Measurements from ENCODE around the gene PRR33.
"Not testable (repeated sequence)": the region's sequence is repeated elsewhere in the genome, so short reads cannot be mapped to it uniquely, and the experiment has no call there.

The PRR33 gene

GRCh38 chr11:1879941-1880720 is 11.6 kb downstream of the PRR33 start:
- Mint-ChIP-seq H3K4me3 (peak overlapping the region; percentile 19), H3K4me1 (peaks cover 66% of the 10 kb centered on the region), H3K36me3 (peaks cover 5% of the 10 kb centered on the region), H3K27ac (peak overlapping the region; percentile 67), H3K27me3 (no peaks in the 10 kb centered on the region), H3K9me3 (no peaks in the 10 kb centered on the region)
- ATAC-seq, result no peak

- Mint-ChIP-seq H3K27ac (peak overlapping the region; percentile 67), H3K27me3 (no peaks in the 10 kb centered on the region), H3K4me1 (peaks cover 67% of the 10 kb centered on the region), H3K9me3 (no peaks in the 10 kb centered on the region), H3K4me3 (no peak overlapping the region), H3K36me3 (peaks cover 5% of the 10 kb centered on the region)
- no peak for ATAC-seq
Measured at GRCh38 chr11:1879342-1879940, 12.3 kb downstream of the PRR33 start.

- H3K27me3 Mint-ChIP-seq, result no peaks in the 10 kb centered on the region
- H3K27ac Mint-ChIP-seq, result no peak overlapping the region
- ATAC-seq, result no peak
- no peak overlapping the region for H3K4me3 Mint-ChIP-seq
- no peaks in the 10 kb centered on the region for H3K9me3 Mint-ChIP-seq
- peaks cover 5% of the 10 kb centered on the region for H3K36me3 Mint-ChIP-seq
- H3K4me1 Mint-ChIP-seq, result peaks cover 67% of the 10 kb centered on the region
Measured at GRCh38 chr11:1878137-1879031, 13.3 kb downstream of the PRR33 start.

GRCh38 chr11:1877211-1878136 is 14.2 kb downstream of the PRR33 start:
- no peaks in the 10 kb centered on the region for H3K27me3 Mint-ChIP-seq
- no peak for ATAC-seq
- H3K27ac Mint-ChIP-seq, result no peak overlapping the region
- H3K4me1 Mint-ChIP-seq, result peaks cover 66% of the 10 kb centered on the region
- H3K9me3 Mint-ChIP-seq, result no peaks in the 10 kb centered on the region
- peaks cover 10% of the 10 kb centered on the region for H3K36me3 Mint-ChIP-seq
- no peak overlapping the region for H3K4me3 Mint-ChIP-seq

GRCh38 chr11:1876361-1877063 is 15.2 kb downstream of the PRR33 start:
- H3K9me3 Mint-ChIP-seq, result no peaks in the 10 kb centered on the region
- peaks cover 14% of the 10 kb centered on the region for H3K36me3 Mint-ChIP-seq
- peaks cover 59% of the 10 kb centered on the region for H3K4me1 Mint-ChIP-seq
- no peak overlapping the region for H3K4me3 Mint-ChIP-seq
- H3K27me3 Mint-ChIP-seq, result no peaks in the 10 kb centered on the region
- no peak for ATAC-seq
- H3K27ac Mint-ChIP-seq, result no peak overlapping the region

- H3K27me3 Mint-ChIP-seq, ATAC-seq, H3K9me3 Mint-ChIP-seq, H3K27ac Mint-ChIP-seq, H3K4me3 Mint-ChIP-seq: not testable (repeated sequence)
- Mint-ChIP-seq H3K36me3 (peaks cover 17% of the 10 kb centered on the region), H3K4me1 (peaks cover 55% of the 10 kb centered on the region)
Measured at GRCh38 chr11:1875851-1876301, 15.8 kb downstream of the PRR33 start.

GRCh38 chr11:1875093-1875850 is 16.4 kb downstream of the PRR33 start:
- Mint-ChIP-seq H3K4me3 (no peak overlapping the region), H3K27ac (peak overlapping the region; percentile 5), H3K27me3 (no peaks in the 10 kb centered on the region), H3K36me3 (peaks cover 19% of the 10 kb centered on the region), H3K9me3 (no peaks in the 10 kb centered on the region), H3K4me1 (peaks cover 49% of the 10 kb centered on the region)
- no peak for ATAC-seq

- H3K9me3 Mint-ChIP-seq, H3K4me3 Mint-ChIP-seq, ATAC-seq, H3K27ac Mint-ChIP-seq, H3K27me3 Mint-ChIP-seq: not testable (repeated sequence)
- Mint-ChIP-seq H3K36me3 (peaks cover 16% of the 10 kb centered on the region), H3K4me1 (peaks cover 42% of the 10 kb centered on the region)
Measured at GRCh38 chr11:1874441-1875092, 17.1 kb downstream of the PRR33 start.

GRCh38 chr11:1873813-1874150 is 17.9 kb downstream of the PRR33 start:
- peaks cover 34% of the 10 kb centered on the region for H3K4me1 Mint-ChIP-seq
- H3K4me3 Mint-ChIP-seq, result not testable (repeated sequence)

GRCh38 chr11:1873048-1873812 is 18.5 kb downstream of the PRR33 start:
- Mint-ChIP-seq H3K4me1 (peaks cover 28% of the 10 kb centered on the region), H3K27ac (peak overlapping the region; percentile 71), H3K36me3 (peaks cover 25% of the 10 kb centered on the region), H3K4me3 (no peak overlapping the region), H3K9me3 (no peaks in the 10 kb centered on the region), H3K27me3 (no peaks in the 10 kb centered on the region)
- no peak for ATAC-seq

More at GRCh38 chr11:1873813-1874150, 17.9 kb downstream of the PRR33 start:
- Mint-ChIP-seq H3K36me3 (peaks cover 24% of the 10 kb centered on the region), H3K27ac (peak overlapping the region; percentile 71)
- not testable (repeated sequence) for H3K27me3 Mint-ChIP-seq, ATAC-seq, H3K9me3 Mint-ChIP-seq

- H3K27me3 Mint-ChIP-seq, result no peaks in the 10 kb centered on the region
- no peak overlapping the region for H3K4me3 Mint-ChIP-seq
- H3K9me3 Mint-ChIP-seq, result no peaks in the 10 kb centered on the region
- H3K4me1 Mint-ChIP-seq, result peaks cover 20% of the 10 kb centered on the region
- no peak for ATAC-seq
- H3K36me3 Mint-ChIP-seq, result peaks cover 25% of the 10 kb centered on the region
- H3K27ac Mint-ChIP-seq, result peak overlapping the region; percentile 57
Measured at GRCh38 chr11:1872267-1872985, 19.3 kb downstream of the PRR33 start.

GRCh38 chr11:1871531-1871930 is 20.2 kb downstream of the PRR33 start:
- Mint-ChIP-seq H3K27me3 (no peaks in the 10 kb centered on the region), H3K9me3 (no peaks in the 10 kb centered on the region), H3K4me3 (peak overlapping the region; percentile 23), H3K36me3 (peaks cover 25% of the 10 kb centered on the region), H3K4me1 (peaks cover 16% of the 10 kb centered on the region), H3K27ac (peak overlapping the region; percentile 57)
- ATAC-seq, result no peak
